Renal cortex interstitium (tissue), 11 donors: ENCODE measurements around the gene SRM. TPM values are rescaled to one million over a fixed set of nuclear protein-coding genes. Genes with fewer than 3 reads are reported as not detected.
"Not testable (repeated sequence)": the region's sequence is repeated elsewhere in the genome, so short reads cannot be mapped to it uniquely, and the experiment has no call there.

Experiments used
- DNase-seq, 11 donors: peaks; one replicate each; pipeline ENCODE4 v3.0.0-alpha.2; 2013; ENCODE audit warnings: low read depth in 9 of 11, low spot score in 4 of 11; ENCODE audit errors: extremely low read depth in 1 of 11
- polyA plus RNA-seq, 3 donors: library from polyadenylated mRNA; unstranded; fragments of 120-200 nt; gene quantifications; one replicate each; pipeline ENCODE4 v1.2.1, GENCODE V29; 2013; ENCODE audit not compliant: insufficient read length in 3 of 3

Gene SRM
- polyA plus RNA-seq, 3 donors = 38.0 to 54.0 (median 47.3) TPM

DNA sequence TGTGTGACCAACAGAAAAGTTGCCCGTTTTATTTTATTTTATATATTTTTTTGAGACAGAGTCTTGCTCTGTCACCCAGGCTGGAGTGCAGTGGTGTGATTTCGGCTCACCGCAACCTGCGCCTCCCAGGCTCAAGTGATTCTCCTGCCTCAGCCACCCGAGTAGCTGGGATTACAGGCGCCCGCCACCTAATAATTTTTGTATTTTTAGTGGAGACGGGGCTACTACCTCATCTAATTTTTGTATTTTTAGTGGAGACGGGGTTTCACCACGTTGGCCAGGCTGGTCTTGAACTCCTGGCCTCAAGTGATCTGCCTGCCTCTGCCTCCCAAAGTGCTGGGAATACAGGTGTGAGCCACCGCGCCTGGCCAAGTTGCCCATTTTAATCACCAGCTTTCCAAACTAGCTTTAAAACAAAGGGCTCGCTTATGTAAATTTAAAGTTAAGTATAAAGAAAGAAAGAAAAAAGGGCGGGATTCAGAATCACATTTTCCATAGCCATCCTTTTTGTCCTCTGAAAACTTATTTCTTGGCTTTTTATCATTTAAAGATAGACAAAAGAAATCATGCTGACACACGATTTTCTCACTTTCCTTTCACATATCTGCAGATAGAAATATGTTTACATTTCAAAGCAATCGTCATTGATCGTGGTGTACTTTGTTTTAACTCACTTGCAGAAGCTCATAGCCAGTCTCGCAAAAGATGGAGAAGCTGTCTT, 22.6 kb downstream of the SRM start:
- not testable (repeated sequence) for DNase-seq

DNA sequence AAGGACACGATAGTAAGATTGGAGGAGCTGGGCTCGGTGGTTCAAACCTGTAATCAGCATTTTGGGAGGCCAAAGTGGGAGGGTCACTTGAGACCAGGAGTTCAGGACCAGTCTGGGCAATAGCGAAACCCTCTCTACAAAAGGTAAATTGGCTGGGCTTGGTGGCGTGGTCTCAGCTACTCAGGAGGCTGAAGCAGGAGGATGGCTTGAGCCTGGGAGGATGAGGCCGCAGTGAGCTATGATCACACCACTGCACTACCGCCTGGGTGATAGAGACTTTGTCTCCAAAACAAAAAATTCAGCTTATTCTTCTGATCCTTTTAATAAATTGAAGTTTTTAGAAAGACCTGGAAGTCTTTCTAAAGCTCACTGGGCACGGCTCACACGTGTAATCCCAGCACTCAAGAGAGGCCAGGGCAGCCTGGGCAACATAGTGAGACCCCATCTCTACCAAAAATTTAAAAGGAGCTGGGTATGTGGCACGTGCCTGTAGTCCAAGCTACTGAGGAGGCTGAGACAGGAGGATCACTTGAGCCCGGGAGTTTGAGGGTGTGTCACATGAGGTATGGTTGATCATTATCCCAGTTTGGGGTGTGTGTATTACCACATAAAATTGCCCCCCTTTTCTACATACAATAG, 28.1 kb downstream of the SRM start:
- no peak for DNase-seq

DNA sequence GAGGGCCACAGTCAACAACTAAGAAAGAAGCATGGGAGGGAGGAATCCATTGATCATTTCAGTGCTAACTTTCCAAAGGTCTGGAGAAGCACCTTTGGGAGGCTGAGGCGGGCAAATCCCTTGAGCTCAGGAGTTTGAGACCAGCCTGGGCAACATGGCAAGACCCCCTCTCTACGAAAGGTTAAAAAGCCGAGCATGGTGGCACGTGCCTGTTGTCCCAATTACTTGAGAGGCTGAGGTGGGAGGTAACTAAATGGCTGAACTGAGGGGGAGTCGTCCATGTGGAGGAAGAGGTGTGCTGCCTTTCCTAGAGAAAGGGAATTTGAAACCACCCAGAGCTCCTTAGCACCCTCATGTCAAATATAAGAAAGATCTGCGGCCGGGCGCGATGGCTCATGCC, 29.0 kb downstream of the SRM start:
- no peak for DNase-seq

DNA sequence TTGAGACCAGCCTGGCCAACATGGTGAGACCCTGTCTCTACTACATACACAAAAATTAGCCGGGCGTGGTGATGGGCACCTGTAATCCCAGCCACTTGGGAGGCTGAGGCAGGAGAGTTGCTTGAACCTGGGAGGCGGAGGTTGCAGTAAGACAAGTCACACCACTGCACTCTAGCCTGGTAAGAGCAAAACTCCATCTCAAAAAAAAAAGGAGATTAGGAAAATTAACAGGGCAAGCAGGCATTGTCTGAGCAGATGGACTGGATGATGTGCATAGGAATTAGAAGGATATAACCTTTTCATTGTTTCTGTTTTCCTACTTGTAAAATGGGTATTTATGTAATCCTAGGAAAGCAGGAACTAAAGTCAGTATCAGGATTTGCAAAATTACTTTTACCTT, 31.8 kb downstream of the SRM start:
- no peak for DNase-seq

DNA sequence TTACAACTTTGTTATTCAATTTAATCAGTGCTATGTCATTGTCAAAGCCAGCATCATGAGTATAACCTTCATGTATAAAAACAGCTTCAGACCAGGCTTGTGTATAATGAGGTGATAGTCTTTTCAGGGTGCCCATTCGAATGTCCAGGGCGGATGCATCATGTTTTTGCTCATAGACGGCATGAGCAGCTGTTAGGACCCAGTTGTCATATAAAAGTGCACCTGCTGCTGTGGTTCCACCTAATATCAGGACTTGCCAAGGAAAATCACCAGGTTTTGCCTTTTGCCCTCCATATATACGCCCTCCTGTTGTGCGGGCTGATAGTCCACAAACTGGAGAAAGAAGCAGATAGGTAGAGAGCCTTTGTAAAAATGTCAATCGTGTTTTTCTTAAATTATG, 32.5 kb downstream of the SRM start:
- no peak for DNase-seq

DNA sequence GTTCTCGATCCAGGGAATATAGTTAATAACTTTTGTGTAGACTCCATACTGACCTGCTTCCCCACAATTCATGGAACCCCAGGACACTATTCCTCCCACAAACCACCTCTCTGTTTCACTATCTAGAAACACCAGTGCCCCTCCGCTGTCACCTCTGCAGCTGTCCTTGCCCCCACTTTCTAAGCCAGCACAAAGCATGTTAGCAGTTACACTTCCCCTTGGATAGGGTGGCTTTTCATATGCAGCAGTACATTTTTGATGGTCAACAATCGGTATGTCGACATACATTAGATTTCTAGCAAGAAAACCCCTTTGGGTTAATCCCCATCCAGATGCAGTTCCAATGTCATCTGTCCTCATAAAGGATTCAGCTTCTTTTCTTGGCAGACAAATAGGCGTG, 32.9 kb downstream of the SRM start:
- DNase-seq = no peak

GRCh38 chr1:11026052-11026451, 33.8 kb downstream of the SRM start:
- DNase-seq = no peak

- no peak for DNase-seq
These were observed 34.2 kb downstream of the SRM start for GRCh38 chr1:11025618-11026017.

DNA sequence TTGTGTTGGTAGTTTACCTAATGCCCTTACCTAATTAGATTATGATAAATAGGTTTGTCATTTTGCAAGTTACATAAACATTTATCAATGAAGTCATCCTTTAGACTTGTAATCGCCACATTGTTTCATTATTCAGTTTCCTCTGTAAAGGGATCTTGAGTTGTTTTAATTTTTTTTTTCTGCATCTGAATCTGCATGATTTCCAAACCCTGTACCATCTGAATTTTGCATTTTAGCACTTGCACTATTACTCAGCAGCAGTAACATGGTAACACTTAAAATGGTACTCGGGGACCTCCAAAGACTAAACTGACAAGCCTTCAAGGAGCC, 35.0 kb downstream of the SRM start:
- DNase-seq = no peak

DNA sequence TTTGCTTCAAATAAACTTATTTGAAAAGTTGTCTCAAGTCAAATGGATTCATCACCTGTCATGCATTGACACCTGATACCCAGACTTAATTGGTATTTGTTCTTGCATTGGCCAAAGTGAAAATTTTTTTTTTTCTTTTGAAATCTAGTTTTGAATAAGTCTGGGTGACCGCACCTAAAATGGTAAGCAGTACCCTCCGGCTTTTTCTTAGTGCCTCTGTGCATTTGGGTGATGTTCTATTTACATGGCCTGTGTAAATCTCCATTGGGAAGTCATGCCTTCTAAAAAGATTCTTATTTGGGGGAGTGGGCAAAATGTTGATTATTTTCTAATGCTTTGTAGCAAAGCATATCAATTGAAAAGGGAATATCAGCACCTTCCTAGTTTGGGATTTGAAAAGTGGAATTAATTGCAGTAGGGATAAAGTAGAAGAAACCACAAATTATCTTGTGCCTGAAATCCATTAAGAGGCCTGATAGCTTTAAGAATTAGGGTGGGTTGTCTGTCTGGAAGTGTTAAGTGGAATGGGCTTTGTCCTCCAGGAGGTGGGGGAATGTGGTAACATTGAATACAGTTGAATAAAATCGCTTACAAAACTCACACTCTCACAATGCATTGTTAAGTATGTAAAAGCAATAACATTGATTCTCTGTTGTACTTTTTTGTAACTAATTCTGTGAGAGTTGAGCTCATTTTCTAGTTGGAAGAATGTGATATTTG, 35.5 kb downstream of the SRM start:
- DNase-seq = no peak

DNA sequence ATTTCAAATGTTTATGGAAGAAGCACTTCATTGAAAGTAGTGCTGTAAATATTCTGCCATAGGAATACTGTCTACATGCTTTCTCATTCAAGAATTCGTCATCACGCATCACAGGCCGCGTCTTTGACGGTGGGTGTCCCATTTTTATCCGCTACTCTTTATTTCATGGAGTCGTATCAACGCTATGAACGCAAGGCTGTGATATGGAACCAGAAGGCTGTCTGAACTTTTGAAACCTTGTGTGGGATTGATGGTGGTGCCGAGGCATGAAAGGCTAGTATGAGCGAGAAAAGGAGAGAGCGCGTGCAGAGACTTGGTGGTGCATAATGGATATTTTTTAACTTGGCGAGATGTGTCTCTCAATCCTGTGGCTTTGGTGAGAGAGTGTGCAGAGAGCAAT, 36.6 kb downstream of the SRM start:
- DNase-seq = no peak

GRCh38 chr1:11019971-11020370, 39.8 kb downstream of the SRM start:
- DNase-seq = no peak

DNA sequence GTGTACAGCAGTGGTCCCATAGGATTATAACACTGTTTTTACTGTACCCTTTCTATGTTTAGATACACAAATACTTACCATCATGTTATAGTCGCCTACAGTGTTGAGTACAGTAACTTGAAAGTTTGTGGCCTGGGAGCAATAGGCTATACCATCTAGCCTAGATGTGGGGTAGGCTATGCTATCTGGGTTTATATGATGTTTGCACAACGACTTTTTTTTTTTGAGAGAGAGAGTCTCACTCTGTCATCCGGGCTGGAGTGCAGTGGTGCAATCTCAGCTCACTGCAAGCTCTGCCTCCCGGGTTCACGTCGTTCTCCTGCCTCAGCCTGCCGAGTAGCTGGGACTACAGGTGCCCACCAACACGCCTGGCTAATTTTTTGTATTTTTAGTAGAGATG, 40.5 kb downstream of the SRM start:
- not testable (repeated sequence) for DNase-seq

DNA sequence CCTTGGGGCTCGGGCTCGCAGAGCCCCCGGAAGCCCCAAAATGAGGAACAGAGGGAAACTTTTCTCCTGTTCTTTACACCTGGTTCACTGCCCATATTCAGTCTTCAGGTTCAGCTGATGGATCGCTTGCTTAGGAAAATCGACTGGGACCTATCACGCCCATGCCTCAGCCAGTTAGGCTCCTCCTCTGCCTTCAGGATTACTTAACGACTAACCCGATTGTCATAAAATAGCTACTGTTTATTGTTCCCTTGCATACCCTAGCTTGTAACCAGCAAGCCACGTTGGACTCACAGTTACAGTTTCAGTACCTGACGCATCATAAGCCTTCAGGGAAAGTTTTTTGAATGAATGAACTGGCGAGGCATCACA, 46.7 kb downstream of the SRM start:
- no peak for DNase-seq

DNA sequence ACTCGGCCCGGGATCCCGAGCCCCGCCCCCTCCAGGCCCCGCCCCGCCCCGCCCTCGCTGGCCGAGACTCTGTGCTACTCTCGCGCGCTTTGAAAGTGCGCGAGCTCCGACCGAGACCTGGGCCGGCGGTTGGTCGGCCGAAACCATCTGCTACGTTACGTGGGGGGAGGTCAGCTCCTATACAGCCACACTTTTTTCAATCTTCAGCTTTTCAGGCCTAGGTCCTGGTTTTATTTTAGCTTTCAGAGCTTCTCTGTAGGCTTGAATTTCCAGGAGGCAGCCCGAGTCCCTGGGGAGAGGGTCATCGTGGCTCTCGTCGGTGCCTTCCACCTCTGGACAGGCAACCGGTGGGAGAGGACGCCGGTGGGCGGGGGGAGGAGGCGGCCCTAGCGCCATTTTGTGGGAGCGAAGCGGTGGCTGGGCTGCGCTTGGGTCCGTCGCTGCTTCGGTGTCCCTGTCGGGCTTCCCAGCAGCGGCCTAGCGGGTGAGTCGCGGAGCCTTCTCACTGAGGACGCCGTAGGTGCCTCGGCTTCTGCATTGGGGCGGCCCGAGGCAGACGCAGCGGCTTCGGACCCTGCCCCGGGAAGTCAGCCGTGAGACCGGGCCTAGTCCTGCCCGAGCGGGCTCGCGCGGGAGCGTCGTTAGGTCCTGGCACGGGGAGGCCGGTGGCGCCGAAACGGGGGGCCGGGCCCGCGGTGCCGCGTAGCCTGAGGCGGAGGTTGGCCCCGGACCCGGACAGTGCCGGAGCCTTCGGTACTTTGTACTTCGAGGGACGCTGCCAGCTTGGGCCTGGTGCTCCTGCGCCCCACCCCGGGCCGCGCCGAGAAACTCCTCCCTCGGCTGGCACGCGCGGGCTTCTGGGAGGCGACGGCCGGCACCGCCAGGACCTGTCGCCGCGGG, 47.3 kb downstream of the SRM start, which contains the start of gene TARDBP:
TSS of gene TARDBP (plus strand) at position 395 of the 900 bp plus-strand sequence. CDS start 1,074 bp downstream, outside the sequence.
- peak; percentile 74 to 93 (median 87) for DNase-seq

Other genes with a start within 250 kb of the SRM start
- 100 to 1,000 TPM; 289 to 315 (median 313) TPM for gene TARDBP, start 47.4 kb downstream of the SRM start, polyA plus RNA-seq
- 1 to 10 TPM; 4.6 to 9.6 (median 5.8) TPM for gene MASP2, start 12.8 kb downstream of the SRM start, polyA plus RNA-seq
- gene EXOSC10, start 39.9 kb upstream of the SRM start, polyA plus RNA-seq = 100 to 1,000 TPM in 1 of 3 donors, 10 to 100 TPM in 2; 79.6 to 103 (median 92.1) TPM
- gene ANGPTL7, start 129.3 kb upstream of the SRM start, polyA plus RNA-seq = under 1 TPM in 1 of 3 donors, not detected in 2; 0.11 TPM
- gene MTOR, start 202.5 kb upstream of the SRM start, polyA plus RNA-seq = 10 to 100 TPM; 42.4 to 45.0 (median 44.1) TPM
- gene UBIAD1, start 213.2 kb upstream of the SRM start, polyA plus RNA-seq = 10 to 100 TPM; 15.1 to 15.9 (median 15.5) TPM